Gastrocnemius medialis (tissue), 4 donors: ENCODE results near the gene SWAP70.

Experiments used
- POLR2A ChIP-seq, 2 donors: fragments of 450-650 bp; IDR thresholded peaks; one replicate each; pipeline ENCODE4 v1.6.1; 2017; ENCODE audit warnings: antibody characterized with exemption in 2 of 2, mild to moderate bottlenecking in 2 of 2, moderate library complexity in 2 of 2
- TF ChIP-seq, protein P1 (sequence below), 5 experiments: fragments of 450-650 bp in 3 of 5; fragments of 200-600 bp in 2 of 5; sonication (generic) in 2 of 5; IDR thresholded peaks in 4 of 5; conservative IDR thresholded peaks in 1 of 5; 1 replicate in 4 of 5; 2 replicates in 1 of 5; pipeline ENCODE4 v1.5.1; 2016 to 2019; ENCODE audit warnings: antibody characterized with exemption in 5 of 5, mild to moderate bottlenecking in 3 of 5, moderate library complexity in 3 of 5

DNA sequence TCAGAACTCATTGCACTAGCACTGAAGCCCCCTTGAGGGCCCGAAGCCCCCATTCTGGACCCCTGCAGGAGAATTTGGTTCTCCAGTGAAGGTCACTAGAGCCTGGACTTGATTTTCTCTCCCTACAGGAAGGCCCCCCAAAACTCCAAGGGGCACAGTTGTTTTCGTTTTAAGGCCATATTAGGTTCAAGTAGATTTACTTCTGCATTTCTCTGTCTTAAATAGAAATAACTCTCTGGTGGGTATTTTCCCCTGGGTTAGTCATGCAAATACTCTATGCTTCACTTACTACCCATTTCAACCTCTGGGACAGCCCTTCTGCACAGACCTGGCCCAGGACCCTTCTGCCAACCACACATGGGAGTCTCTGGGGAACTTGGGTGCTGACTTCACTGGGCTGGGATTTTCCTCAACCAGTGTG, 48.8 kb upstream of the SWAP70 start:
- TF ChIP-seq, protein P1, sequence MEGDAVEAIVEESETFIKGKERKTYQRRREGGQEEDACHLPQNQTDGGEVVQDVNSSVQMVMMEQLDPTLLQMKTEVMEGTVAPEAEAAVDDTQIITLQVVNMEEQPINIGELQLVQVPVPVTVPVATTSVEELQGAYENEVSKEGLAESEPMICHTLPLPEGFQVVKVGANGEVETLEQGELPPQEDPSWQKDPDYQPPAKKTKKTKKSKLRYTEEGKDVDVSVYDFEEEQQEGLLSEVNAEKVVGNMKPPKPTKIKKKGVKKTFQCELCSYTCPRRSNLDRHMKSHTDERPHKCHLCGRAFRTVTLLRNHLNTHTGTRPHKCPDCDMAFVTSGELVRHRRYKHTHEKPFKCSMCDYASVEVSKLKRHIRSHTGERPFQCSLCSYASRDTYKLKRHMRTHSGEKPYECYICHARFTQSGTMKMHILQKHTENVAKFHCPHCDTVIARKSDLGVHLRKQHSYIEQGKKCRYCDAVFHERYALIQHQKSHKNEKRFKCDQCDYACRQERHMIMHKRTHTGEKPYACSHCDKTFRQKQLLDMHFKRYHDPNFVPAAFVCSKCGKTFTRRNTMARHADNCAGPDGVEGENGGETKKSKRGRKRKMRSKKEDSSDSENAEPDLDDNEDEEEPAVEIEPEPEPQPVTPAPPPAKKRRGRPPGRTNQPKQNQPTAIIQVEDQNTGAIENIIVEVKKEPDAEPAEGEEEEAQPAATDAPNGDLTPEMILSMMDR (IDR thresholded peaks at IDR 0.05 in 4 of 5, conservative IDR thresholded peaks at IDR 0.05 in 1 of 5) = no peak
- TF ChIP-seq POLR2A (IDR thresholded peaks at IDR 0.05) = no peak
